Muscle of arm (tissue), 12 donors: Measurements from ENCODE around the gene PHLDA1. TPM values are rescaled to one million over a fixed set of nuclear protein-coding genes. Genes with fewer than 3 reads are reported as not detected.
A peak's percentile ranks its signal among the peaks of the same experiment; 100 is the strongest.

Experiments used
- DNase-seq: peaks from one replicate; pipeline ENCODE4 v3.0.0-alpha.2; 2013
- polyA plus RNA-seq, 12 donors: library from polyadenylated mRNA; unstranded; fragments of 120-200 nt; gene quantifications; one replicate each; pipeline ENCODE4 v1.2.1, GENCODE V29; 2013; ENCODE audit not compliant: insufficient read length in 12 of 12

The PHLDA1 gene
- polyA plus RNA-seq, 12 donors = 17.8 to 34.9 (median 24.3) TPM; not detected in 1

DNA sequence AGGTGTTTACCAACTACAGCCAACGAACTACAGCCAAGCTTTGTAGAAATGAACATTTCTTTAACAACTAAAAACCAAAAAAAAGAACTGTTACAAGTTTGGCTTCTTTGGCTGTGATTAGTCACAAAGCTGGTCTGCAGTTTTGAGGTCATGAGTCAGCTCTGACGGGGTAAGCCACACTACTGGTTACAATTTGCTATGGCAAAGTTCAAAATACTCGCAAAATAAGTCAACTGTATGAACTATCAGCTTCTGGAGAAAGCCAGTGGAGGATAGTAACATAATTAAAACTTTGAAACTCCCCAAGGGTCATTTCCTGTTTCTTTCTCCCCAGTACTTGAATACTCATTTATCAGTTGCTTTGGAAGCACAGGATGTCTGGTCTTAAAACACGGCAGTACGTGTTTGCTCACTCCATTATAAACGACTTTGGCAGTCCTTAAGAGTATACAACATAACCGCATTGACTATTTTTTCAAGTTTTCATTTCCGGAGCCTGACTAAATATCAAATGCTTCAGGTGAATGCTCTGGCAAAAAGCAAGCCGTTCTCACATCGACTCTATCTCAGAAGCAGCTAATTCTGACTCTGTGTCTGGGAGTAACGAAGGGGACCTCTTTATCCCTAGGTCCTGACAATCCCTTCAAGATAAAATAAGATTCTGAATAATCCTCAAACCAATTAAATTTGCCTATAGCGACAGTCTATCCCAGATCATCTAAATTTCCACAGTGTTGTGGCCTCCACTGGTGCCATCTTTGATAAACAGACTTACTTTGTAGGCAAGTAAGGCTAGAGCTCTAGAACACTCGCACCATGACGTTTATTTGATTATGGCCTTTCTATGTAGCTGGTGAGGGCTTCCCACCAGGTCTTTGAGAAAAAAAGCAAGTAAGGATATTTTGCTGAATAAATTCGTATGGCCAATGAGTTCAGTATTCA, 10.6 kb downstream of the PHLDA1 start:
- no peak for DNase-seq

DNA sequence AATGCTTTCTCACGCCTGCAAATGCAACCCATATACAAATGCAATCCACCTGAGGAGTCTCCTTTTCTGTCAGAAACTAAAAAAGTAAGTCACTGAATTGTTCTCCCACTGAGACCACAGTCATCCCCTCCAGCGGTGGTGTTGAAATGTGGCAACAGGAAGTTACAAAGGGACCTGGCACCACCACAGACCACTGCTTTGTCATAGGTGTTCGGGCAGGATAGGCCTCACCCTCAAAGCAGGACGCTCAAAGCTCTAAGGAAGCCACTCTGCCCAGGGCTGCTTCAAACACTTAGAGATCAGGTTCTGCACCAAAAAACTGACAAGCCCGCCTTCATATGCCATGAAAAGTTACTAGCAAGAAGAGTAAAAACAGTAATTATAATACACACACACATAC, 11.3 kb downstream of the PHLDA1 start:
- no peak for DNase-seq

DNA sequence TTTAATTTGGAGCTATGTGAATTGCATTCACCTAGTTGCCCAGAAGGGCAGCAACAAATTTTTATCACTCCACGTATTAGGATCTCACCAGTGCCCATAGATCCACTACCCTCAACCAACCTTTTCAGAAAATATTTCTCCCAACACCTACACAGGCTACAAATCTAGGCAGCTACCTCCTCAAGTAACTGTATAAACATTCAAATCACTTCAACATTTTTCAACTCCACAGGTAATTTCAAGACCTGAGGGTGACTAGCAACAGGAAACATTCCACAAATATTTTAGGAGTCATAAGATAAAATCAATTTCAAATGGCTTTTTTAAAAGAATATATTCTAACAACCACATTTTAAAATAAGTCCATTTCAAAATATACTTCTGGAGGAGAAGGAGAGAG, 12.9 kb downstream of the PHLDA1 start:
- no peak for DNase-seq

DNA sequence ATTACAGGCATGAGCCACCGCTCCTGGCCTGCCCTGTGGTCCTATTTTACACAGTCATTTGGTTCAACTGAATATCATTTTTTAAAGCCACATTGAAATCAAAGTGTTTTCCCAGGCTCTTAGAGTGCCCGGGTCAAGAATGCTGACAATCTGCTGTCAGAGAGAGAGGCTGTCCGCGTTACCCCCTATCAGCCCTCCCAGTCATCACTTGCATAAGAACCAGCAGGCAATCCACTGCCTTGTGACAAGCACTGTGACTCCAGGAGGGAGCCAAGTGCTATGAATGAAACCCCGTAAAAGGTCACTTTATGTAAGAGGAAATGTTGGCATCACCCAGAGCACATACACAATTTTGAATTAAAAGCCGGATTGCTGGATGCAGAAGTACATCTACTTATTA, 13.5 kb downstream of the PHLDA1 start:
- no peak for DNase-seq

DNA sequence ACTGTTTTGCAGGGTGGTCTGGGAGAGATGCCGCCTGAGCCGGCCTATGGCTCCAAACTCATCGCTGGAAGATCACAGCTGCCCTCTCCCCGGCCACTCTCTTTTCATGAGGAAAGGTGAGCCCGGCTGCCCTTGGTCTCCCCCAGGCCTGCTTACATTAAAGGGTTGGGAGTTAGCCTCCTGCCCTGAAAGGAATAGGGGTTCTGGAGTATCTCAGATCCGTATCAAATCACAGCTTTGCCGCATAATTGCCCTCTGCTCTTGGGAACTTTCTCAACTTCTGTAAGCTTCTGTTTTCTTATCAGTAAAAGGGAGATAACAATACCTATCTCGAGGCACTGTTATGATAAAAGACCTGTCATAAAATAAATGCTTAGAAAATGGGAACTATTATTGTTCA, 17.6 kb downstream of the PHLDA1 start:
- no peak for DNase-seq

DNA sequence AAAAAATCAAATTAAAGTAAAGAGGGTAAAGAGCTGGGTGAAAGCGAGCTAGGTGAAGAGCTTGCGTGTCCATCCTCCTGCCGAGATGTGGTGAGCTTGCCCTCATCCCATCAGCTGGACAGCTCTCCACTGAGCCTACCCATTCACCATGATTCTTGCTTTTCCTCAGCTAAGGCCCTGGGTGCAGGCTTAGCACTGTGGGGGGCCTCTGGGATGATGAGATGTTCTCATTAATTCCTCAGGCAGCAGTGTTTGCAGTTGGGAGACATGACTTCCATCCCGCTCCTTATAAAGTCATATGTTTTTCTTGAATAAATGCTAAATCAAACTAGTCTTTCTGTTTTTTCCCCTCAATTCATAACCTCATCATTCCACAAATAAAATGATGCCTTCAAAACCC, 18.0 kb downstream of the PHLDA1 start:
- DNase-seq = no peak

DNA sequence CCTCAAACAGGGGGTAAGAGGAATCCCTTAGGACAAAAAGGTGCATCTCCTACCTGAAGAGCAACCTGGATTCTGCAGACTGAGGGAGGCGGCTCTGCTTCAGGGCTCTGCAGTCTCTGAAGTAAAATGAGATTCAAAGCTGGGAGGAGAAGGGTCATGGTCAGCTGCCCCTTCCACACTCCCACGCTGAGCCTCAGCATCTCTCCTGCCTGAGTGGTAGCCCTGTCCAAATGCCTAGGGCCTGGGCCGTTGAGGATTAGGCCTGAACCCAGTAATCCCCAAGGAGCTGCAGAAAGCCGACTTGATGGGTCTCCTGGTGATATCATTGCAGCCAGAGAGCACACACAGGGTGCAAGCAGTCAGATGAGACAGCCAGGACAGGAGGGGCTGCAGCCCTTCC, 18.9 kb downstream of the PHLDA1 start:
- DNase-seq = no peak

DNA sequence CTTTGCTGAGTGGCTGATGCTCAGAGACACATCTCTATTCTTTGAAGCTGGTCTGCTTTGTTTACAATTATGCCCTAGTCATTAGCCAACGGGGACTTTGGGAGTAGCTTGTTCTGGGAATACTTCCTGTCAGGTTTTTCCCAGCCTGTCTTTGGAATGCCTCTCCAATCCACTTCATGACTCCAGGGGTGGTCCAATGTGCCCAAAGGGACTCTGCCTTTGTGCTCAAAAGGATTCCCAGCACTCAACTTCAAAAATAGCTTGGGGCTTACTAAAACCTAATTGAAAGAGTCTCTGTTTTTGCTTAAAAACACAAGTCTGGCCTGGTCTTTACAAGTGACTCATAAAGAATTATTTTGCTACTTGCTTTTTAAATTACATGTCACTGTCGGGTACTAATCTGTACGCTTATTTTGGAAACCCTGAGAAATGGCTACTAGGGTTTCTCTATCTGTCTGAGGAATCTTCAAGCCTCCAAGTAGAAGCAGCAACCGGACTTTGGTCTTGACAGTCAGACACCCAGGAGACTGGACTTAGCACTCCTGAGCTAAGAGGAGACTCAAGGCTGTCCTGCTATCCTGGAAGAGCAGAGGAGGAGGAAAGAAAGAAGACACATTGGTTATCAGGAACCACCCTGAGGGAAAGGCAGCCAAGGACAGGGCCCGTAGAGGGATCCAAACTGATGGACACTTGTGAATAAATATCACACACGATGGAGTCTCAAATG, 20.7 kb downstream of the PHLDA1 start:
- DNase-seq = no peak

DNA sequence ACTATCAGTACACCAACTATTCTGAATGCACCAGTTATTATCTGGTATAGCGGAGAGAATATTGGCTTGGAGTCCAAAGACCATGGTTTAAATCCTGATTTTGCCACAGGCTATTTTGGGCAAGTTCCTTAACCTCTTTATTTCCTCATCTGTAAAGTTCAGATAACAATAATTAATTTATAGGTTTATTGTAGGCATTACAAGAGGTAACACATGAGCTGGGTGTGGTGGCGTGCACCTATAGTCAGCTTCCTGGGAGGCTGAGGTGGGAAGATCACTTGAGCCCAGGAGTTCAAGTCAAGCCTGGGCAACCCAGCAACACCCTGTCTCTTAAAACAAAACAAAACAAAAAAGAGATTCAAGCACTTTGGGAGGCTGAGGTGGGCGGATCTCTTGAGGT, 23.1 kb downstream of the PHLDA1 start:
- DNase-seq = no peak

DNA sequence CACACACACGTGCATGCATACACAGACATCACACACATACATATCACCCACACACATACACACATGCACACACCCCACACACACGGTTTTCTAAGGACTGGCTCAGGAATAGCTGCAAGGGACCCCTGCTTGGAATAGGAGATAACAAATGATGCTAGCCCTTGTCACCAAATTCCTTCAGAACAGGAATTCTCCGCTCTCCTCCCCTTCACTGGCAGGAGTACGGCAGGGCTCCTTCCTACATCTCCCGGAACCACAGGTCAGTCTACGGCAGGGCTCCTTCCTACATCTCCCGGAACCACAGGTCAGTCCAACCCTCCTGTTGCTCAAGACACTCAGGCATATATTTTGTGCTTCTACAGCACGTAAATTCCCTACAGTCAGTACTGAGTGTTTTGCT, 23.9 kb downstream of the PHLDA1 start:
- DNase-seq = no peak

DNA sequence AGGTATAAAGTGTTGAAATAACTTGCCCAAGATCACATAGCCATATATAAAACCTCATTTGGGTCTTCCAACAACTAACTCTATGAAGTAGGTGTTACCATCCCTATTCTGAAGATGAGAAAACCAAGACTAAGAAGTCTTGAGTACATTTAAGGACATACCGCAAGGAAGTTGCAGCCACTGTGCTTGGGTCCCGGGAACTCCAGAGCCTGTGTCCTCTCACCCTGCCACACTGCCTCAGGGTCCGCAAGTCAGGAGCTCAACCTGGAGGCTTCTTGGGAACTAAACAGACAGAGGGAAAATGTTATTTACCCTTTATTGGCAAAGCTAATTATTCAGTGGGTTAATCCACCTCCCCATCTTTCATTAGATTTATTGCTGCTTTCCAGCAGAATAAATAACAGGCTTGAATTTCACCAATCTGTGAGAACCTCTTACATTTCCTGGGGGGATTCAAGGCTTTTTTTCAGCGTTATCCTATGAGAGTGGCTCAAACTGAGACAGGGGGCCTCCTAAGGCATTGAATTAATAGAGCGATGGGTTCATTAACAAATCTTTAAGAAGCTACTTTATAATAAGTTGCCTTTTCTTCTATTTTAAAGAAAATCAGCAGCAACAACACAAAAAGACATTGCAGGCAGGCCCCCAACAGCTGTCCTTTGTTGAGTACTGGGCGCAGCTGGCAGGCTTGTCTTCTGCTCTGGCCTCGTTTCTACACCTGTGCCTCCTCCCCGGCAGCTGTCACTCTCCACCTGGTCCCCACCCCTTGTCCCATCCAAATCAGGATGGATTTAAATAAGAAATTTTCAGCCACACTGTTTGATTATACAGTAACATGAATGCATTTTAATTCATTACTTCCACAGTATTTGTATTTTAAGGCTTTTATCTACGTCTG, 25.3 kb downstream of the PHLDA1 start:
- no peak for DNase-seq

DNA sequence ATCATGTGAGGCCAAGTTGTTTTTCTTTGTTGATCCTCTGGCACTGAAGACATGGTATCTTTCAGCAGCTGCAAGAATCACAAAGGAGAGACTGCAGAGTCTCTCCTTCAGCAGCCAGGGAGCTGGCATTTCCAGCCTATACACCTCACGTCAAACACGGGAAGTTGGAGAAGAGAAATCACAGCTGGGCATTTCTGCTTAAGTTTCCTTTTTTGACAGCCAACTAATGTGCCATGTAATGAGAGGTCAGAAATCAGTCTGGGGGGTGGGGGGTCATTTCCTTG, 28.3 kb downstream of the PHLDA1 start:
- no peak for DNase-seq

DNA sequence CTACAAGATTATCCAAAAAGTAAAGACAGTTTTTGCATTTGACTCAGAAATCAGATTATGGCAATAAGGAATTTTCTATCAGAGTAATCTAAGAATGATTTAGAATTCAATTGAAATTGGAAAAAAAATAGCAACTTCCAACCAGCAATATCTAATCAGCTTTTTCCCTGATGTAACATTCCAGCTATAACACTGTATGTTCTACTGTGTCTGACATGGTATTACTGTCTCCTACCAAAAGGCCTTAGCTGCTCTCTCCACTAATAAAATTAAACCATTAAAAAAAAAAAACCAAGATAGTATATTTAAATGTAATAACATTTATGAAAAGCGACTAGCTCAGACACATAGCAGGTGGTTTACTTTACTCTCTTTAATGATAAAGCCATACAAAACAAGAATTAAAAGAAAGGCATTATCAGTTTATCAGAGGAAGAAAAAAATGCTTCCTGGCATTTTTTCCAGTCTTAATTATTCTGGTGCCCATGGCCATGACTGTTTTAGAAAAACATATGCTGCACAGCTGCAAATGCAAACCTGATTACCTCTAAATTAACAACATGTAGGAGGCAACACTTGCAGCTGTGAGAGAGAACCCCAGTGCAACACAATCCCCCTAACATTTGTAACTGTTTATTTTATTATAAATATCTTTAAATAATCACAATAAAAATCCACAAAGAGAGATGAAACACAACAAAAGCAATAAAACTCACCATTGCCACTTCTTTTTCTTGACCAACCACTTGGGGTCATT, 28.8 kb downstream of the PHLDA1 start:
- no peak for DNase-seq

DNA sequence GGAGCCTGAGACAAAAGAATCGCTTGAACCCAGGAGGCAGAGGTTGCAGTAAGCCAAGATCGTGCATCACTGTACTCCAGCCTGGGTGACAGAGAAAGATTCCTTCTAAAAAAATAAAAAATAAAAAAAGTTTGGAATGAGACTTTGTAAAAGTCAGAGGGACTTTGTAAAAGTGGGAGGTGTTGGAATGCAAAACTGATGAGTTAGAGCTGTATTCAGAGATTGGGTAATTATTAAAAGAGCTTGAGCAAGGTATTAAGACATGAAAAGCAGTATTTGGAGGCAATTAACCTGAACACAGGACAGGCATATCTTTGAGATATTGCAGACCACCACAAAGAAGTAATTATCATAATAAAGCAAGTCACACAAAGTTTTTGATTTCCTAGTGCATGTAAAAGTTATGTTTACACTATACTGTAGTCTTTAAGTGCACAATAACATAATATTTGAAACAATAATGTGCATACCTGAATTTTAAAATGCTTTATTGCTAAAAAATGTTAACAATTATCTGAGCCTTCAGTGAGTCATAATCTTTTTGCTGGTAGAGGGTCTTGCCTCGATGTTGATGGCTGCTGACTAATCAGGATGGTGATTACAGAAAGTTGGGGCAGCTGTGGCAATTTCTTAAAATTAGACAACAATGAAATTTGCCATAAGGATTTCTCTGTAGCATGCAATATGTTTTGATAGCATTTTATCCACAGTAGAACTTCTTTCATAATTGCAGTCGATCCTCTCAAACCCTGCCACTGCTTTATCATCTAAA, 33.1 kb downstream of the PHLDA1 start:
- no peak for DNase-seq

DNA sequence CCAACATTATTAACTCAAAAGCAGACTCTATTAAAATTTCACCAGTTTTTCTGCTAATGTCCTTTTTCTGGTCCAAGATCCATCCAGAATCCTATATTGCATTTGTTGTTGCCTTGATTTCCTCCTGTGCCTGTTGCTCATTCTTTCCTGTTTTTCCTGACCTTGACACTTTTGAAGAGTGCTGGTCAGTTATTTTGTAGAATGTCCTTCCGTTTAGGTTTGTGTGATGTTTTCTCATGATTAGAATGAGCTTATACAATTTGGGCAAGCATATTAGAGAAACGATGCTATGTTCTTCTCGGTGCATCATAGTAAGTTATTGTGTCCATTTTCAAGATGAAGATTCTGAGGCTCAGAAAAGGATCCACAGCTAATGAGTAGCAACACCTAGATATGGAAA, 33.9 kb downstream of the PHLDA1 start:
- no peak for DNase-seq

DNA sequence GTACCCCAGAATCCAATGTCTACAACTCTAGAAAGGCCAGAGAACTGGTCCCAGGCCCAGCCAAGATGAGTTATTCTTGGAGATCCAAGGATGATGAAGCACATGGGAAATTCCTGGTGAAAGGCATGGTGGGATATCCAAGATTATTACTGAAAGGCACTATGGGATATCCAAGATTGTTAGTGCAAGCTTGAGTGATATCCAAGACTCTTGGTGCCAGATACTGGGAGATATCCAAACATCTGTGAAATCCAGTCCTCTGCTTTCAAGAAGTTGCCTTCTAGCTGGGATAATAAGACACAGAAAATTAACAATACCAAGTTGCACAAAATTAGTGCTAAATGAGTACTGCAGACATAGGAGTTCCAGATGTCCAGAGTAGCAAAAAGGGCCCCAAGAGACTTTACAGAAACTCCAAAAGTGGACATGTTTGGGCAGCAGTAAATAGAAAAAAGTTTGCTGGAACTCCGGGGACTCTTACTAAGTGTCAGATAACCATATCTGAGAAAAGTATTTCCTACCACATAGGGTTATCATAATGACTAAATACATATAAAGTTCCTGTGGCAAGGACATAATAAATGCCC, 34.6 kb downstream of the PHLDA1 start:
- peak; percentile 56 for DNase-seq

DNA sequence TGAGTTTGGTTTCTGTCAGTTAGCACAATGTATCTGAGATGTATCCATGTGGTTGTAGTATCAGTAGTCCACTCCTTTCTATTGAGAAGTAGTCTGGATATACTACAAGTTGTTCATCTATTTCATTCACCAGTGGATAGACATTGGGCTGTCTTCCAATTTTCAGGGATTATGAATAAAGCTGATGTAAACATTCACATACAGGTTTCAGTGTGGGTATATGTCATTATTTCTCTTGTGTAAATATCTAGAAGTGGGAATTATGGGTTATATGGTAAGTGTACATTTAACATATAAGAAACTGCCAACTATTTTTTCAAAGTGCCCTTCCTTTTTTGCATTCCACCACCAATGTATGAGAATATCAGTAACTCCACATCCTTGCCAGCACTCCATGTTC, 35.9 kb downstream of the PHLDA1 start:
- no peak for DNase-seq

DNA sequence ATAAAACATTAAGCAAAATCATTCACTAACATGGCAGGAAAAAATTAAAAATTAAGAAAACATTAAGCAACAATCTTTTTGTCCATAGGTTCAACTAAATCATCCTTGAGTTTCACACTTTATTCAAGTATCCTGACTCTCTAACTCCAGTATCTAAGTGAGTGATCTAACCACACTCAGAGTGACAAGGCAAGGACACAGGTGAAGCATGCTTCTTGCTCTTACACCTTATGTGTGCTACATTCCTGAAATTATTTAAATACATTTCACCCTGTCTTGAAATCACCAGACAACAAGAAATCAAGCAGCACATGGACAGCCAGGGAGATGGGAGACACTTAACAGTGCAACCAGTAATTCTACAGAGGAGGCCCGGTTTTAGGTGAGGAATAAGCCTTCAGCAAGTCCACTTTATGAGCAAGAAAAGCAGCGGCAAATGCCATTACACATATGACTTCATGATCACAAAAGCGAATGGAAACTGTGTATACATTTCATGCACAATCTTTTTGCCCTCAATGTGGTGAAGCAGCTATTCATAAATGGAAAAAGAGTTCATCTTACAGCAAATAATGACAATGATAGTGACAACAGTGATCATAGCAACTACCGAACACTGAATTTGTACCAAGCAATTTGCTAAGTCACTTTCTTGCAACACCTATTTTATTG, 37.4 kb downstream of the PHLDA1 start:
- DNase-seq = no peak

DNA sequence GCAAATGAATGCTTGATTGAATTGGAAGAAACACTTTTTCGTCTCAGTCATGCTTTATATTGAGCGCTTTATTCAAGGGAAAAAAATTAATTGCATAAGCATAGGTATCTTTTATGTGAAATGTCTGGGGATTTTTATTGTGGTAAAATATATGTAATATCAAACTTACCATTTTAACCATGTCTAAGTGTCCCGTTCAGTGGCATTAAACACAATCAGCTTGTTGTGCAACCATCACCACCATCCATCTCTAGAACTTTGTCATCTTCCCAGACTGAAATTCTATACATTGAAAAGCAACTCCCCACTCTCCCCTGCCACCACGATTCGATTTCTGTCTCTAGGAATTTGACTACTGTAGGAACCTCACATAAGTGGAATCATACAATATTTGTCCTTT, 39.8 kb downstream of the PHLDA1 start:
- no peak for DNase-seq
